H1 (cell line): ENCODE results near the gene SNX24.

Experiments used
- CREB1 ChIP-seq: IDR thresholded peaks from 2 replicates; pipeline ENCODE4 v1.6.1; 2012; ENCODE audit warnings: inconsistent platforms
- CTCF ChIP-seq, 3 experiments: IDR thresholded peaks; 1 replicate in 2 of 3; 2 replicates in 1 of 3; pipeline versions ENCODE4 v1.5.1 to v1.6.1; 2011; ENCODE audit warnings: low read length in 3 of 3, mild to moderate bottlenecking in 3 of 3, inconsistent platforms in 2 of 3, low read depth in 1 of 3, moderate library complexity in 1 of 3; ENCODE audit not compliant: insufficient read depth in 1 of 3; ENCODE audit errors: control extremely low read depth in 1 of 3
- EZH2 ChIP-seq: fragments of 200-600 bp; sonication (generic); IDR thresholded peaks from 2 replicates; pipeline ENCODE4 v1.7.1; 2012; ENCODE audit warnings: low read depth, mild to moderate bottlenecking, moderate library complexity, low read length, inconsistent platforms; ENCODE audit not compliant: severe bottlenecking
- MAX ChIP-seq: IDR thresholded peaks from 2 replicates; pipeline ENCODE4 v1.6.1; 2012; ENCODE audit warnings: inconsistent platforms
- RNF2 ChIP-seq: fragments of 200-900, 300-1000 bp; sonication (generic); IDR thresholded peaks from 2 replicates; pipeline ENCODE4 v1.7.1; 2016; ENCODE audit warnings: borderline replicate concordance, low read depth, mild to moderate bottlenecking, antibody characterized with exemption, low read length; ENCODE audit not compliant: poor library complexity, severe bottlenecking; ENCODE audit errors: missing control alignments
- SP2 ChIP-seq: IDR thresholded peaks from 2 replicates; pipeline ENCODE4 v1.6.1; 2012; ENCODE audit warnings: mild to moderate bottlenecking, low read length, inconsistent platforms

- TF ChIP-seq EZH2 = no peak
- no peak for TF ChIP-seq CTCF (IDR thresholded peaks at IDR 0.05; ENCODE audit: control extremely low read depth in 1 of 3, insufficient read depth in 1 of 3, low read depth in 1 of 3, low read length in 3 of 3)
- TF ChIP-seq MAX = no peak
- no peak for TF ChIP-seq SP2
- no peak for TF ChIP-seq RNF2
- no peak for TF ChIP-seq CREB1
These were observed 4.4 kb downstream of the SNX24 start for GRCh38 chr5:122849771-122850170.
